H1 (cell line): ENCODE data around the gene GDPD4. TPM values are rescaled to one million over a fixed set of nuclear protein-coding genes. Genes with fewer than 3 reads are reported as not detected.
A peak's percentile ranks its signal among the peaks of the same experiment; 100 is the strongest.

Experiments
- CTCF ChIA-PET: fragments of 300-600 bp; sonication (Branson Sonifier 250); formaldehyde crosslinking; loops from one replicate; lab custom pipeline; 2021; ENCODE audit not compliant: partially characterized antibody; lab: Charles Lee
- POLR2A ChIA-PET: fragments of 300-600 bp; sonication (Branson Sonifier 250); formaldehyde crosslinking; loops from one replicate; lab custom pipeline; 2021; ENCODE audit warnings: inconsistent platforms; ENCODE audit not compliant: partially characterized antibody; lab: Charles Lee
- DNase-seq, 2 experiments: peaks; one replicate each; pipeline versions ENCODE4 v3.0.0 to v3.0.0-alpha.2; 2010 to 2022; ENCODE audit warnings: low spot score in 2 of 2, low read depth in 1 of 2, mixed read lengths in 1 of 2
- FAIRE-seq: peaks from 2 replicates; lab custom pipeline; 2011; peaks lifted over from hg19 to GRCh38; lab: Jason Lieb, UNC
- H2AFZ ChIP-seq: 2 replicates; pipeline ENCODE4 v1.8.1; 2012; ENCODE audit warnings: low read length, inconsistent platforms
- H2AK5ac ChIP-seq: 2 replicates; pipeline ENCODE4 v1.6.1; 2013; ENCODE audit warnings: low read depth, low read length
- H2BK120ac ChIP-seq: replicated peaks from 2 replicates; pipeline ENCODE3; 2013; ENCODE audit warnings: low read depth, low read length, inconsistent platforms
- H2BK12ac ChIP-seq: 2 replicates; pipeline ENCODE4 v1.6.1; 2013; ENCODE audit warnings: low read depth, low read length
- H2BK15ac ChIP-seq: 2 replicates; pipeline ENCODE4 v1.6.1; 2013; ENCODE audit warnings: low read length
- H2BK20ac ChIP-seq: 2 replicates; pipeline ENCODE4 v1.6.1; 2013; ENCODE audit warnings: low read length
- H2BK5ac ChIP-seq: 2 replicates; pipeline ENCODE4 v1.6.1; 2013; ENCODE audit warnings: low read depth, low read length
- H3K14ac ChIP-seq: 2 replicates; pipeline ENCODE4 v1.6.1; 2013; ENCODE audit warnings: inconsistent platforms; ENCODE audit not compliant: insufficient read length
- H3K18ac ChIP-seq: 2 replicates; pipeline ENCODE4 v1.6.1; 2013; ENCODE audit warnings: low read length; ENCODE audit errors: extremely low read depth
- H3K23ac ChIP-seq: 2 replicates; pipeline ENCODE4 v1.6.1; 2013; ENCODE audit warnings: inconsistent platforms; ENCODE audit not compliant: insufficient read length
- H3K23me2 ChIP-seq: 2 replicates; pipeline ENCODE4 v1.6.1; 2013; ENCODE audit warnings: low read depth, low read length
- H3K27ac ChIP-seq: 2 replicates; pipeline ENCODE4 v1.6.1; 2011; ENCODE audit warnings: low read depth, low read length, inconsistent platforms
- H3K27me3 ChIP-seq, 4 experiments: replicated peaks in 1 of 4; 1 replicate in 1 of 4; 2 replicates in 3 of 4; pipeline versions ENCODE4 v1.6.1 to v1.8.1; 2011 to 2013; ENCODE audit warnings: low read length in 3 of 4, mild to moderate bottlenecking in 3 of 4, inconsistent platforms in 2 of 4, mixed read lengths in 2 of 4, moderate library complexity in 1 of 4; ENCODE audit not compliant: control insufficient read depth in 3 of 4, insufficient read depth in 3 of 4; ENCODE audit errors: extremely low read depth in 1 of 4
- H3K36me3 ChIP-seq, 4 experiments: 2 replicates each; pipeline versions ENCODE4 v1.6.1 to v1.8.1; 2011 to 2013; ENCODE audit warnings: mild to moderate bottlenecking in 4 of 4, low read length in 3 of 4, moderate library complexity in 2 of 4, control low read depth in 1 of 4, inconsistent platforms in 1 of 4; ENCODE audit not compliant: insufficient read depth in 4 of 4, control insufficient read depth in 2 of 4
- H3K4ac ChIP-seq: replicated peaks from 2 replicates; pipeline ENCODE3; 2013; ENCODE audit warnings: low read length, low read depth, mixed read lengths, inconsistent platforms; ENCODE audit not compliant: insufficient read length
- H3K4me1 ChIP-seq, 4 experiments: replicated peaks in 1 of 4; 1 replicate in 1 of 4; 2 replicates in 3 of 4; pipeline versions ENCODE4 v1.6.1 to v1.8.1; 2011 to 2013; ENCODE audit warnings: low read length in 3 of 4, inconsistent platforms in 2 of 4, mixed read lengths in 1 of 4; ENCODE audit not compliant: insufficient read depth in 4 of 4, control insufficient read depth in 3 of 4
- H3K4me2 ChIP-seq, 2 experiments: 2 replicates each; pipeline versions ENCODE4 v1.6.1 to v1.8.1; 2011 to 2013; ENCODE audit warnings: low read depth in 2 of 2, low read length in 2 of 2, control low read depth in 1 of 2, inconsistent platforms in 1 of 2, mild to moderate bottlenecking in 1 of 2; ENCODE audit not compliant: insufficient read depth in 1 of 2
- H3K4me3 ChIP-seq, 4 experiments: fragments of 200-600, 300-600 bp in 1 of 4; sonication (generic), shearing (Covaris generic), sonication (Bioruptor Twin) in 1 of 4; 2 replicates each; pipeline versions ENCODE4 v1.5.1 to v1.8.1; 2011 to 2016; ENCODE audit warnings: low read length in 4 of 4, low read depth in 3 of 4, control low read depth in 2 of 4, inconsistent platforms in 2 of 4, mild to moderate bottlenecking in 2 of 4, mixed read lengths in 1 of 4, moderate library complexity in 1 of 4; ENCODE audit not compliant: insufficient read depth in 2 of 4; ENCODE audit errors: extremely low read depth in 1 of 4
- H3K56ac ChIP-seq: replicated peaks from 2 replicates; pipeline ENCODE3; 2013; ENCODE audit warnings: low read depth, mild to moderate bottlenecking, mixed read lengths, low read length, inconsistent platforms; ENCODE audit not compliant: insufficient read length
- H3K79me1 ChIP-seq: 2 replicates; pipeline ENCODE4 v1.6.1; 2013; ENCODE audit warnings: low read depth, low read length, control low read depth
- H3K79me2 ChIP-seq, 2 experiments: 2 replicates each; pipeline versions ENCODE4 v1.6.1 to v1.8.1; 2012 to 2013; ENCODE audit warnings: low read length in 2 of 2, mild to moderate bottlenecking in 2 of 2, inconsistent platforms in 1 of 2; ENCODE audit not compliant: insufficient read depth in 2 of 2, control insufficient read depth in 1 of 2
- H3K9ac ChIP-seq, 4 experiments: replicated peaks in 1 of 4; 1 replicate in 1 of 4; 2 replicates in 3 of 4; pipeline versions ENCODE4 v1.6.1 to v1.8.1; 2011 to 2013; ENCODE audit warnings: low read depth in 3 of 4, low read length in 3 of 4, control low read depth in 2 of 4, mild to moderate bottlenecking in 2 of 4, moderate library complexity in 2 of 4, inconsistent platforms in 1 of 4; ENCODE audit errors: extremely low read depth in 1 of 4
- H3K9me3 ChIP-seq, 2 experiments: 2 replicates each; pipeline versions ENCODE4 v1.6.1 to v1.8.1; 2012 to 2013; ENCODE audit warnings: mild to moderate bottlenecking in 2 of 2, moderate library complexity in 2 of 2, control low read depth in 1 of 2, inconsistent platforms in 1 of 2, low read depth in 1 of 2, low read length in 1 of 2, mixed read lengths in 1 of 2; ENCODE audit not compliant: insufficient read depth in 2 of 2
- H4K20me1 ChIP-seq, 2 experiments: replicated peaks in 1 of 2; 2 replicates each; pipeline versions ENCODE3 to v1.8.1; 2011 to 2013; ENCODE audit warnings: inconsistent platforms in 2 of 2, low read length in 2 of 2, mild to moderate bottlenecking in 1 of 2; ENCODE audit not compliant: insufficient read depth in 2 of 2, control insufficient read depth in 1 of 2
- H4K5ac ChIP-seq: 2 replicates; pipeline ENCODE4 v1.6.1; 2013; ENCODE audit warnings: low read length, low read depth, mixed read lengths, inconsistent platforms; ENCODE audit not compliant: insufficient read length
- H4K8ac ChIP-seq: 2 replicates; pipeline ENCODE4 v1.8.0; 2013; ENCODE audit warnings: mild to moderate bottlenecking, moderate library complexity, low read length, inconsistent platforms; ENCODE audit not compliant: insufficient read depth; ENCODE audit errors: extremely low read depth
- H4K91ac ChIP-seq: replicated peaks from 2 replicates; pipeline ENCODE3; 2013; ENCODE audit warnings: low read length, mixed read lengths, inconsistent platforms; ENCODE audit not compliant: insufficient read length
- BACH1 ChIP-seq: IDR thresholded peaks from 2 replicates; pipeline ENCODE4 v1.6.1; 2012; ENCODE audit warnings: low read length, improper control_type of control experiment
- BCL11A ChIP-seq, 2 experiments: IDR thresholded peaks; one replicate each; pipeline ENCODE4 v1.6.1; 2011; ENCODE audit warnings: low read depth in 2 of 2, low read length in 2 of 2, mild to moderate bottlenecking in 2 of 2
- CTBP2 ChIP-seq: IDR thresholded peaks from 2 replicates; pipeline ENCODE4 v1.7.0; 2011; ENCODE audit warnings: borderline replicate concordance, mild to moderate bottlenecking, moderate library complexity, mixed read lengths, low read length; ENCODE audit not compliant: insufficient read depth, insufficient read length
- MAFK ChIP-seq: IDR thresholded peaks from 2 replicates; pipeline ENCODE4 v1.6.1; 2012; ENCODE audit warnings: low read depth, mild to moderate bottlenecking, improper control_type of control experiment, low read length
- RNF2 ChIP-seq: fragments of 200-900, 300-1000 bp; sonication (generic); IDR thresholded peaks from 2 replicates; pipeline ENCODE4 v1.7.1; 2016; ENCODE audit warnings: borderline replicate concordance, low read depth, mild to moderate bottlenecking, antibody characterized with exemption, low read length; ENCODE audit not compliant: poor library complexity, severe bottlenecking; ENCODE audit errors: missing control alignments
- RXRA ChIP-seq: IDR thresholded peaks from 2 replicates; pipeline ENCODE4 v1.6.1; 2011; ENCODE audit warnings: low read depth, mild to moderate bottlenecking, low read length, moderate library complexity; ENCODE audit not compliant: insufficient read depth
- TEAD4 ChIP-seq: IDR thresholded peaks from 2 replicates; pipeline ENCODE4 v1.6.1; 2012; ENCODE audit warnings: low read depth, low read length, inconsistent platforms, mixed read lengths
- WGBS, 2 experiments: shearing (Covaris generic) in 1 of 2; methylation state at CpG; one replicate each; pipeline versions ENCODE4 v1.1.6 to v1.1.7; 2013 to 2015; ENCODE audit warnings: low lambda C conversion rate in 2 of 2, mixed read lengths in 2 of 2, inconsistent platforms in 1 of 2, low coverage in 1 of 2, missing lambda C conversion rate in 1 of 2; ENCODE audit not compliant: insufficient replicate concordance in 2 of 2, insufficient coverage in 1 of 2, insufficient read length in 1 of 2; ENCODE audit errors: extremely low coverage in 1 of 2, missing lambda C conversion rate in 1 of 2; 5-methylcytosine and 5-hydroxymethylcytosine counted together
- polyA plus RNA-seq, 7 experiments: library from polyadenylated mRNA; depleted of rRNA in 3 of 7; stranded (reverse) in 5 of 7; unstranded in 2 of 7; fragments of >200 nt in 5 of 7; fragments of 200-250 nt in 2 of 7; gene quantifications; 1 replicate in 5 of 7; 2 replicates in 1 of 7; 4 replicates in 1 of 7; pipeline versions ENCODE4 v1.2.1 to v1.2.3, GENCODE V29; 2011 to 2013; ENCODE audit warnings: missing spikeins in 2 of 7, mixed read lengths in 2 of 7
- total RNA-seq: library from RNA; stranded (reverse); fragmentation: NEBNext Ultra II Directional; extraction: Animal tissue kit (Norgen Biotek cat#: 25700); gene quantifications from 2 replicates; pipeline ENCODE4 v1.2.1, GENCODE V29; 2021

GDPD4 gene
- total and polyA plus RNA-seq, 2 of the 8 experiments (the other 6 are each of a cell fraction or from before 2014, with no cell fraction given), result not detected

GRCh38 chr11:77189588-77190210 lies 111.8 kb downstream of the GDPD4 start:
- 90% methylated on average over 28 of the region's 28 CpGs; no CpG with 5 or more reads in 1 of the 2 experiments for WGBS, 2 experiments
- no peak overlapping the region for H3K23ac ChIP-seq
- H2BK20ac ChIP-seq, result 0 out of 2 replicates have a peak overlapping the region, but pooled peaks have one; percentile 3
- no peak overlapping the region for H4K5ac ChIP-seq
- no peak for TF ChIP-seq RXRA
- TF ChIP-seq MAFK, result no peak
- TF ChIP-seq RNF2, result no peak
- no peak for TF ChIP-seq BCL11A (IDR thresholded peaks at IDR 0.05; ENCODE audit: low read depth in 2 of 2, low read length in 2 of 2)
- no peak for TF ChIP-seq TEAD4
- no peak for TF ChIP-seq BACH1
- no peak for TF ChIP-seq CTBP2
- no peak overlapping the region for H2BK120ac ChIP-seq
- H2AK5ac ChIP-seq, result no peak overlapping the region; the same call in 1 of the 2 replicates
- peaks cover 10% of the 10 kb centered on the region; the same call in 1 of the 2 replicates for H3K23me2 ChIP-seq
- no peak overlapping the region for H2BK5ac ChIP-seq
- ChIA-PET POLR2A (interaction anchor here (1.4 to 1.6 kb wide), 2 partner anchors 14 to 62 kb away, joined by 4 read pairs; partner anchors contain the start of gene MYO7A), CTCF (interaction anchor here (0.7 to 8.0 kb wide), 19 partner anchors 8 to 409 kb away, joined by 3 to 248 read pairs (median 14); partner anchors contain the start of gene MYO7A)
- H3K18ac ChIP-seq, result peak overlapping the region; percentile 32; the same call in 1 of the 2 replicates
- no peak overlapping the region; the same call in 1 of the 2 replicates for H4K8ac ChIP-seq
- H3K79me1 ChIP-seq, result no peaks in the 10 kb centered on the region
- H4K20me1 ChIP-seq, result peaks cover 0 to 7% of the 10 kb centered on the region in 2 experiments
- H3K27ac ChIP-seq, result no peak overlapping the region
- H3K79me2 ChIP-seq, result no peaks in the 10 kb centered on the region
- no peak overlapping the region for H3K4ac ChIP-seq
- no peak overlapping the region for H2BK12ac ChIP-seq
- DNase-seq (no peak), FAIRE-seq (no peak)
- no peaks in the 10 kb centered on the region for H3K9me3 ChIP-seq
- H4K91ac ChIP-seq, result no peak overlapping the region
- no peaks in the 10 kb centered on the region; a peak in 1 of 8 replicates for H3K36me3 ChIP-seq
- H3K27me3 ChIP-seq, result no peaks in the 10 kb centered on the region
- H2BK15ac ChIP-seq, result no peak overlapping the region
- no peak overlapping the region for H3K9ac ChIP-seq
- H2AFZ ChIP-seq, result no peak overlapping the region
- H3K4me2 ChIP-seq, result no peak overlapping the region
- H3K4me1 ChIP-seq, result peaks cover 0 to 7% (median 6%) of the 10 kb centered on the region in 4 experiments; a peak in 6 of 7 replicates
- no peak overlapping the region for H3K4me3 ChIP-seq
- no peak overlapping the region for H3K14ac ChIP-seq
- H3K56ac ChIP-seq, result no peak overlapping the region
